ENCODE results near the gene LIN7B.

LIN7B gene

DNA sequence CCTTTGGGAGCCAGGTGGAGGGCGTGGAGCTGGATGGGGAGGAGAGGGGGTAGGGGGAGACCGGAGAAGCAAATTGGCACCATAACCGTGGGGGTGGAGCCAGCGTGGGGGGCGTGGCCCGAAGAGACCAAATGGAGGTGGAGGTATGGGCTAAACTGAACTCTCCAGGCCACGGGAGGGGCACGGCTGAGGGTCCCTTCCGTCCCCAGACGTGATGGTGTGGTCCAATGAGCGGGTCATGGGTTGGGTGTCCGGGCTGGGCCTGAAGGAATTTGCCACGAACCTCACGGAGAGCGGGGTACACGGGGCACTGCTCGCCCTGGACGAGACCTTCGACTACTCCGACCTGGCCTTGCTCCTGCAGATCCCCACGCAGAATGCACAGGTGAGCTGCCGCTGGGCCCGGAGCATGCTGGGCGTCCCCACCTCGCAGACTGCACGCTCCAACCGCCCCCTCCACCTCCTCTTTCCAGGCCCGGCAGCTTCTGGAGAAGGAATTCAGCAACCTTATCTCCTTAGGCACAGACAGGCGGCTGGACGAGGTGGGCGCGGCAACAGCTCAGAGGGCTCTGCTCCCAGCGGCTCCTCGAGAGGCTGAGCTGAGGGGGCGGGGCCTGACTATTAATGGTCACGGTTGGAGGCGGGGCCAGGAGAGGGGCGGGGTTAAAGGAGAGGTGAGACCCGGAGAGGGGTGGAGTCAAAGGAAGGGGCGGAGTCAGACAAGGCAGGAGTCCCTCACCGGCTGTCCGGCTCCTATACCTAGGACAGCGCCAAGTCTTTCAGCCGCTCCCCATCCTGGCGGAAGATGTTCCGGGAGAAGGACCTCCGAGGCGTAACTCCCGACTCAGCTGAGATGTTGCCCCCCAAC lies 34.8 kb downstream of the LIN7B start:
- peak; percentile 83 for DNase-seq

GRCh38 chr19:49149652-49150105 lies 35.5 kb downstream of the LIN7B start:
- no peak for DNase-seq

DNA sequence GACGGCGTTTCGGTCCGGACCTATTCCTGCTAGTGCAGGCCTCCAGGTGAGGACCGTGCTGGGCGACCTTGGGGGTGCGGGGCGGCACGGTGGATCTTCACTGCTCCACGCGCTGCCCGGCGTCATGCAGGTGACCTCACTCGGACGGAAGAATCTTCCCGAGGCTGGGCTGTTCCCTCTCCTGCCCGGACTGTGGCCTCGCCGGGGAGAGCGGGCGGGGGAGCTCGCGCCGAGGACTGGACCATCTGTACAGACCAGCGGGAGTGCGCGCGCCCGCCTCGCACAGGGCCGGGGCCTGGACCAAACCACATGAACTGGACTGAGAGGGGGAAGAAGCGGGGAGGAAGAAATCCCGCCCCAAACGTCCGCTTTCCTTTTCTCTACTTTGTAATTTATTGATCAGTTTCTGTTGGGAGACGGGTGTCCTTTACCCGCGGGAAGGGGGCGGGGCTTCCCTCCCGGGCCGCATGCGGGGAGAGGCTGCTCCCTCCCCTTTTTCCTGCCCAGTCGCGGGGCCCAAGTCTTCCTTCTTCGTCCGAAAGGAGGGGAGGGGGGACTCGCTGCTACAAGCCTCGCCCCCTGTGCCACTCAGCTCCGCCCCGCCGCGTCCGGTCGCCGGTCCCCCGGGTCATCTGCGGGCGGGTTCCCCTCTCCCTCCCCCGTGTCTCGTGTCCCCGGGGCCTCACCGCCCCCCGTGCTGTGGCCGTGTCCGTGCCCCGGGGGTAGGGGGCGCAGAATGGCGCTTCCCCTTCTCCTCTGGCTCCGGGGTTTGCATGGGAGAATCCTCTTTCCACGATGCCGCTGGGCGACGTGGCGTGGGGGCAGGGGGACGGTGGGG lies 36.2 kb downstream of the LIN7B start:
- peak; percentile 27 for DNase-seq

DNA sequence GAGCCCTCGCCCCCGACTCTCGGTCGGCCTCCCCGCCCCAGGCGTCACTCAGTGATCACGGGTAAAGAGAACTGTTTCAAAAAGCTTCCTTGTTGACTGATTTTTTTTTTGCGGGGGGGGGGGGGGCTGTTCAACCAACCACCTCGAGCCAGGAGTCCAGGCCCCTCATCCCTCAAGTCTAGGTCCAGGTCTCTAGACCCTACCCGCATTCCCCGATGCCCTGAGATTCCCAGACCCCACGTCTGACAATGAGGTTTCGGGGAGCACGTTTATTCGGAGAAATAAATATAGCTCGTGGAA lies 36.7 kb downstream of the LIN7B start:
- no peak for DNase-seq

DNA sequence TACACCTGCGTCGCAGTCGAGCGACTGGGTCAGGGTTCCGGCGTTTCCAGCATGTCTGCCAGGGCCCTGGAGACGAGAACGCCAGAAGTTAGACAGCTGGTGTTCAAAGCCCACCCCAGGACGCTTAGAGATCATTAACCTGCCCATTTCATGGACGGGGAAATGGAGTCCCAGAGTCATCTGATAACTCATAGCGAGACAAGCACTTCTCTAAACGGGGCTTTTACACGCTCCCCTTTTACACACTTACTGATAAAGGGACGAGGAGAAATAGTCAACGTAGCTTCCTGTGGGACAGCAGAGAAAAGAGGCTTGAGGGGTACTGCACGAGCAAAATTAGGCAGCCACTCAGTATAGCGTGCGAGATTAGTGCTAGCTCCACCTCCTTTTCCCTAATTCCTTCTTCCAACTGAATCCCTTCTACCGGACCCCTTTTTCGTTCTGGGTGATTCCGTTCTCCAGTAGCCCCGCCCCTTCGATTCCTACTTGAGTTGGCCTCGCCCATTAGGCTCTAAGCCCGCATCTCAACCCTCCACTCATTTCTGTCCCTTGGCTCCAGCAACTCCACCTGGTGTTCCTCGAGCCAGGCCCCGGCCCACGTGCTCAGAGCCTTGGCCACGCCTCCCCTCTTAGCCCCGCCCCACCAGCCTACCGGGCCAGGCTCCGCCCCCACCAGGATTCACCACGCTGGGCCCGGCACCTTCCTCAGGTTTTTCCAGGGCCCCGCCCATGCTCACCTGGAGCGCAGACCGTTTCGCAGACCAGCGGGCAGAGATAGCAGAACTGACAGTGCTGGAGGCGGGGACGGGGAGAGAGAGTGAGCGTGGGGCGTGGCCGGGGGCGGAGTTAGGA lies 37.3 kb downstream of the LIN7B start:
- peak; percentile 45 for DNase-seq

GRCh38 chr19:49152119-49152550 lies 38.0 kb downstream of the LIN7B start:
- no peak for DNase-seq

- DNase-seq = no peak
Observed at GRCh38 chr19:49153167-49153809, 39.1 kb downstream of the LIN7B start.

- no peak for DNase-seq
Observed at GRCh38 chr19:49154279-49154678, 40.1 kb downstream of the LIN7B start.

DNA sequence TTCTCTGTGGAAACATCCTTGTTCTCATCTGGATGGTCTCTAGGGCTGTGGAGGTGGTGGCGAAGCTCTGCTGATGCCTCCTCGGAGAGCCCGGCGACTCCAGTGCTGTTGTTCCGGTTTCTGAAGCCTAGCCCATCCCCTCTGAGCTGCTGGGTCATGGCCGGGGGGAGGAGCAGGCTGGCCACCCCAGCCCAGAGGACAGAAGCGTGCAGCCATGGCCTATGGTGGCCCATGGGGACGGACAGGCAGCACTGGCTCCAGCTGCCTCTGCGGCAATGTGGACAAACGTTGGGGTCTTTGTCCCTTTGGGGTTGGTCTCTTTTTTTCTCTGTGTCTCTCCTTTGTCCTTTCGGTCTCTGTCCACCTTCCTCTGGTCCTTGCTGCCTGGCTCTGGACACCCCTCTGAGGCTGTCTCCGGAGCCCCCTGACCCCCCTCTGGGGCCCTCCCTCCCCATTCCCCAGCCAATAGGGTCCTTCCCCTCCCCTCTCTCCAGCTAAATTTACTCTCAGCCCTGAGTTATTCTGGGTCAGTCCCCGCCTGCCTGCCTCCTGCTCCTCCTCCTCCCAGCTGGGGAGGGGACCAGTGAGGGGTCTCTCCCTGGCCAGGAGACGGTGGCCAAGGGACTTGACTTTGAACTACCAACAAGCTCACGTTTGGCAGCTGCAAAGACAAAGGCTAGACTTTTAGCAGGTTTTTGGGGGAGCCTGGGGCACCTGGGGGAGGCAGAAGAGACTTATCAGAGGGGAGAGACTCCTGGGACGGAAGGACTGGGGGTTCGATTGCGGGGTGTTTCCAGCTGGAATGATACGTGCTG lies 41.0 kb downstream of the LIN7B start, which contains the start of gene HRC:
Gene HRC, minus strand, starts transcription at position 392 of the 815 bp plus-strand sequence. Its CDS starts 159 bp downstream, at position 233.
- DNase-seq = no peak

DNA sequence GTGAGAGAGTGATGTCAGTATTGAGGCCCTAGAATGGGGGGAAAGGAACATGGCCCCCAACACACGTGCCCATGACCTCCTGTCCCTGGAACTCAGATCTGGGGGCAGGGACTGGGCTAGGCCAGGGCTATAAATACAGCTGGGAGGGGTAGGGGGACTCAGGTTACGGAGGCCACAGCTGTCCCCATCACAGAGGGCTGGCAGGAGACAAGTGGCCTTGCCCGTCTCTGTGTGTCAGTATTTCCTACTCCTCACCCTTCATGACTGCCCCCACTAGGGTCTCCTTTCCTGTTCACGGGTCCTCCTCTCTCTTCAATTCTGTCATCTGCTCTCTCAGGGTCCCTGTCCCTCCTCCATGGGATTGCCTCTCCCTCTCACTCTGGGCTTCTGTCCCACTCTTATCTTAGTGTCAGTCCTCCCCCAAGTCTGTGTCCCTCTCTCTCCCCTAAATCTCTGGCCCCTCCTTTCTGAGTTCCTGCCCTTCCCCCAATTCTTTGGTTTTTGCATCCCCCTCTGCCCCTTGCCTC lies 41.7 kb downstream of the LIN7B start:
- DNase-seq = no peak

DNA sequence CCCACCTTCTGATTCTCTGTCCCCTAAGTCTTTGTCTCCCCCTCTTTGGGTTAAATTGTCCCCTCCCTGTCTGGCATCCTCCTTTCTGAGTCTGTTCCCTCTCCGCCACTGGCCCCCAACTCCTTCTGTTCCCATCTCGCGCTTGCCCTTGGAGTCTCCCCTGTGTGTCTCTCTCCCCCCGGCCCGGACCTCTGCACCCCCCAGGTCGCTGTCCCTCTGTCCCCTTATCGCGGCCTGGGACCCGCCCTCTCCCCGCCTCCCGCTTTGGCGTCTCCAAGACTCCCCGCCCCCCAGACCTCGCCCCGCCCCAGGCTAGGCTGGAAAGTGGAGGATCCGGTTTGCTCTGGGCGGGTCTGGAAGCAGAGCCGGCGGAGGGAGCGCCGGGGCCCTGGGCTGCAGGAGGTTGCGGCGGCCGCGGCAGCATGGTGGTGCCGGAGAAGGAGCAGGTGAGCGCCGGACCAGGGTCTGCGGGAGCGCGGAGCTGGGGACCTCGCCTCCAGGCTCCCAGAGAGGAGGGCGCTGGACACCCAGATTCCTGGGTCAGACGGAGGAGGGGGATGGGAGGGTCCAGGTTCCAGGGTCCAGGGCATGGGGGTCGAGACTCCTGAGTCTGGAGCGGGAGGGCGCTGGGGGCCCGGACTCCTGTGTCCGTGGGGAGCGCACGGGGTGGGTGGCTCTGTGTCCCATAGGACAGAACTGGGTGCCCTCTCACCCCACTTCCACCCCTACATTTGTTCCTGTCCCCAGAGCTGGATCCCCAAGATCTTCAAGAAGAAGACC lies 43.5 kb downstream of the LIN7B start, which contains the start of gene TRPM4:
Gene TRPM4, plus strand, starts transcription at position 348 of the 780 bp plus-strand sequence. Its CDS starts 75 bp downstream, at position 423.
- peak; percentile 56 for DNase-seq

- DNase-seq = no peak
Observed at GRCh38 chr19:49160450-49161189, 46.5 kb downstream of the LIN7B start.

DNA sequence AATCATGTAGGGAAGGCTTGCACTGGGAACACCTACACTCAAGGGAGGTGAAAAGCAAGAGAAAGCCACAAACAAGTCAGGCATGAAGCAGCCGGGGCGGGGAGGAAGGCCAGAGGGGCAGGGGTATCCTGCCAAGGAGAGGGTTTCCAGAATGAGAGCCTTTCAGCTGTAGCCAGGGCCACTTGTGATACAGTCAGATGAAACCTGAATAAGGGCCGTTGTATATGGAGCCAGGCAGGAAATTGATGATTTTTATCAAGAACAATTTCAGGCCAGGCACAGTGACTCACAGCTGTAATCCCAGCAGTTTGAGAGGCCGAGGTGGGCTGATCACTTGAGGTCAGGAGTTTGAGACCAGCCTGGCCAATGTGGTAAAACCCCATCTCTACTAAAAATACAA lies 47.8 kb downstream of the LIN7B start:
- no peak for DNase-seq

GRCh38 chr19:49165111-49165750 lies 51.1 kb downstream of the LIN7B start:
- DNase-seq = no peak

DNA sequence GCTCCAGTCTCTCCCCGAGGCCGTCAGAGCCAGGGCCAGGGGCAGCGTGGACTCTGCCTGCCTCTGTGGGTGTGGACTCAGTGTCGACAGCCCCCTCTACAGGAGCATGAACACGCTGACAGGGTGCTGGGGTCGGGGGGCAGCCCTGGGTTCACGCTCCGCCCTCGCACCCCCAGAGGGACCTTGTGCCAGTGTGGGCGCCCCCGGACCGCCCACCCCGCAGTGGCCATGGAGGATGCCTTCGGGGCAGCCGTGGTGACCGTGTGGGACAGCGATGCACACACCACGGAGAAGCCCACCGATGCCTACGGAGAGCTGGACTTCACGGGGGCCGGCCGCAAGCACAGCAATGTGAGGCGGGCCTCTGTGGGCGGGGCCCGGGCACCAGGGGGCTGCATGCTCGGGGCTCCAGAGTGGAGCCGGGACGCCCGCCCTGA lies 51.7 kb downstream of the LIN7B start:
- no peak for DNase-seq

DNA sequence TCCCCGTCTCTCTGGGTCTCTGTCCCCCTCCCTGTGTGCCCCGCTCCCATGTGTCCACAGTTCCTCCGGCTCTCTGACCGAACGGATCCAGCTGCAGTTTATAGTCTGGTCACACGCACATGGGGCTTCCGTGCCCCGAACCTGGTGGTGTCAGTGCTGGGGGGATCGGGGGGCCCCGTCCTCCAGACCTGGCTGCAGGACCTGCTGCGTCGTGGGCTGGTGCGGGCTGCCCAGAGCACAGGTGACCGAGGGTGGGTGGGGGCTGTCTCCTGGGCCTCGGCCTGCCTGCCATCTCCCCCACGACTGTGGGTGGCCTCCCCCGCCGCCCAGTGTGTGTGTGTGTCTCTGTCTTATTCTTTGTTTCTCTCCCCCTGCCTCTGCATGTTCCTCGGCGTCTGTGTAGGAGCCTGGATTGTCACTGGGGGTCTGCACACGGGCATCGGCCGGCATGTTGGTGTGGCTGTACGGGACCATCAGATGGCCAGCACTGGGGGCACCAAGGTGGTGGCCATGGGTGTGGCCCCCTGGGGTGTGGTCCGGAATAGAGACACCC lies 53.8 kb downstream of the LIN7B start:
- no peak for DNase-seq

Measured in activated naive CD4-positive, alpha-beta T cell treated with anti-CD3 and anti-CD28 coated beads, Interleukin-2, amount 50 U/mL, for 16 hours (primary cell).